HG03520 (cell line): ENCODE results near the gene PRDM16.
"Not testable (repeated sequence)": the region's sequence is repeated elsewhere in the genome, so short reads cannot be mapped to it uniquely, and the experiment has no call there.

ENCODE experiments used
- ATAC-seq: cut with Tn5 transposase; IDR thresholded peaks from one replicate; pipeline ENCODE4 v1.9.1; 2021; ENCODE audit warnings: mild to moderate bottlenecking, moderate library complexity; ENCODE audit not compliant: unreplicated experiment

PRDM16 gene

GRCh38 chr1:3237570-3237969 lies 168.6 kb downstream of the PRDM16 start:
- no peak for ATAC-seq

GRCh38 chr1:3237994-3238702 lies 169.1 kb downstream of the PRDM16 start:
- ATAC-seq: no peak

GRCh38 chr1:3238703-3239278 lies 169.8 kb downstream of the PRDM16 start:
- ATAC-seq: no peak

- ATAC-seq: not testable (repeated sequence)
Observed at GRCh38 chr1:3239991-3240390, 171.0 kb downstream of the PRDM16 start.

GRCh38 chr1:3240524-3241235 lies 171.7 kb downstream of the PRDM16 start:
- no peak for ATAC-seq

- ATAC-seq: no peak
Observed at GRCh38 chr1:3241236-3241550, 172.2 kb downstream of the PRDM16 start.

GRCh38 chr1:3241673-3242407 lies 172.8 kb downstream of the PRDM16 start:
- no peak for ATAC-seq

GRCh38 chr1:3242408-3243260 lies 173.6 kb downstream of the PRDM16 start:
- ATAC-seq: no peak

- ATAC-seq: no peak
Observed at GRCh38 chr1:3243304-3243703, 174.3 kb downstream of the PRDM16 start.

GRCh38 chr1:3244025-3244926 lies 175.3 kb downstream of the PRDM16 start:
- no peak for ATAC-seq

- no peak for ATAC-seq
Observed at GRCh38 chr1:3244927-3245315, 175.9 kb downstream of the PRDM16 start.

GRCh38 chr1:3245344-3245743 lies 176.3 kb downstream of the PRDM16 start:
- no peak for ATAC-seq

- ATAC-seq: no peak
Observed at GRCh38 chr1:3245768-3246167, 176.8 kb downstream of the PRDM16 start.

- ATAC-seq: no peak
Observed at GRCh38 chr1:3246251-3246650, 177.2 kb downstream of the PRDM16 start.

GRCh38 chr1:3247521-3248121 lies 178.6 kb downstream of the PRDM16 start:
- no peak for ATAC-seq

GRCh38 chr1:3248155-3249141 lies 179.4 kb downstream of the PRDM16 start:
- no peak for ATAC-seq

GRCh38 chr1:3249231-3249630 lies 180.2 kb downstream of the PRDM16 start:
- ATAC-seq: no peak
